22Rv1 (cell line): ENCODE data around the gene SLC6A8.

ENCODE experiments used
- ZFX ChIP-seq: fragments of 450-650 bp; IDR thresholded peaks from 2 replicates; pipeline ENCODE4 v1.6.1; 2017; ENCODE audit warnings: antibody characterized with exemption, borderline replicate concordance
- TF ChIP-seq, protein P1 (sequence below): fragments of 450-650 bp; IDR thresholded peaks from 2 replicates; pipeline ENCODE4 v1.5.1; 2017; ENCODE audit warnings: mild to moderate bottlenecking

DNA sequence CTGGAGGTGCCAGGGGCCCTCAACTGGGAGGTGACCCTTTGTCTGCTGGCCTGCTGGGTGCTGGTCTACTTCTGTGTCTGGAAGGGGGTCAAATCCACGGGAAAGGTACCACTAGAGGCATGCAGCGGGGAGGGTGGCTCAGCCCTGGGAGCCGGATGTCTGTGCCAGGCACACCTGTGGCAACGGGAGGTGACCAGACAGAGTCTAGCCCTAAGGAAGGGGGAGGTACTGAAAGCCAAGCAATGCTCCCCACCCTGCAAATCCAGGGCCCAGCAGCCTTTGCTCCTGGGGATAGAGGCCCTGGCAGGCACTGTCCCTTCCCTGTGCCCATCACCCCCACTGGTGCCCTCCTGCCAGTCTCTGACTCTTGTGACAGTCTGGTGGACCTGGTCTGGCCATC is 4.3 kb downstream of the SLC6A8 start:
- TF ChIP-seq, protein P1, sequence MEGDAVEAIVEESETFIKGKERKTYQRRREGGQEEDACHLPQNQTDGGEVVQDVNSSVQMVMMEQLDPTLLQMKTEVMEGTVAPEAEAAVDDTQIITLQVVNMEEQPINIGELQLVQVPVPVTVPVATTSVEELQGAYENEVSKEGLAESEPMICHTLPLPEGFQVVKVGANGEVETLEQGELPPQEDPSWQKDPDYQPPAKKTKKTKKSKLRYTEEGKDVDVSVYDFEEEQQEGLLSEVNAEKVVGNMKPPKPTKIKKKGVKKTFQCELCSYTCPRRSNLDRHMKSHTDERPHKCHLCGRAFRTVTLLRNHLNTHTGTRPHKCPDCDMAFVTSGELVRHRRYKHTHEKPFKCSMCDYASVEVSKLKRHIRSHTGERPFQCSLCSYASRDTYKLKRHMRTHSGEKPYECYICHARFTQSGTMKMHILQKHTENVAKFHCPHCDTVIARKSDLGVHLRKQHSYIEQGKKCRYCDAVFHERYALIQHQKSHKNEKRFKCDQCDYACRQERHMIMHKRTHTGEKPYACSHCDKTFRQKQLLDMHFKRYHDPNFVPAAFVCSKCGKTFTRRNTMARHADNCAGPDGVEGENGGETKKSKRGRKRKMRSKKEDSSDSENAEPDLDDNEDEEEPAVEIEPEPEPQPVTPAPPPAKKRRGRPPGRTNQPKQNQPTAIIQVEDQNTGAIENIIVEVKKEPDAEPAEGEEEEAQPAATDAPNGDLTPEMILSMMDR, result no peak
- TF ChIP-seq ZFX, result no peak
